Measurements from ENCODE around the gene TMEM270. TPM values are rescaled to one million over a fixed set of nuclear protein-coding genes. Genes with fewer than 3 reads are reported as not detected.

TMEM270 gene
- total and polyA plus RNA-seq, 10 of the 15 experiments (the other 5 are each of a cell fraction or from before 2014, with no cell fraction given), result not detected

DNA sequence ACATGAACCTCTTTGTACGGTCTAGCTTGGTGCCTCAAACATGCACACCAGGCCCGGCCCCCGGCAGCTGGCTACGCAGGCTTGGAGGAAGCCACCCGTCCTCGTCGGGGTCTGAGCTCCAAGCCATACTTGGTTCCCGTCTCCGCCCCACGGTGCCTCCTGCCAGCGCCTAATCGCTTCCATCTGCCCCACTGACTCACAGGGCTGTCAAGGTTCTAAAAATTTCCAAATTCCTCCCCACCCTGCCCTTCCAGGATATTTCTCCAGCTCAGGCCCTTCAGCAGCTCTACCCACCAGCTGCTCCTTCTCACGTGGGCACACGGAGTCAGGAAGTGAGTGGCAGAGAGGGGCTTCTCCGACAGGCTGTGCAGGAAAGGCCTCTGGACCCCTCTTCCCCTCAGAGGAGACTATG, 38.8 kb downstream of the TMEM270 start (continued):
- no peak for TF ChIP-seq YY1 (IDR thresholded peaks at IDR 0.05; ENCODE audit: low read depth, low read length)
- TF ChIP-seq HCFC1 (IDR thresholded peaks at IDR 0.05; ENCODE audit: low read length), result no peak
- no peak for TF ChIP-seq BRCA1 (IDR thresholded peaks at IDR 0.05; ENCODE audit: low read depth, low read length)
- no peak for TF ChIP-seq RBBP5 (conservative IDR thresholded peaks at IDR 0.05)
- TF ChIP-seq ATF2 (IDR thresholded peaks at IDR 0.05; ENCODE audit: low read length), result no peak
- no peak for TF ChIP-seq NFXL1 (IDR thresholded peaks at IDR 0.05; ENCODE audit: borderline replicate concordance)
- no peak for TF ChIP-seq PBX3 (IDR thresholded peaks at IDR 0.05; ENCODE audit: insufficient replicate concordance, low read depth, low read length)
- TF ChIP-seq CBX5 (IDR thresholded peaks at IDR 0.05; ENCODE audit: low read depth), result no peak
- TF ChIP-seq KDM1A (IDR thresholded peaks at IDR 0.05; ENCODE audit: borderline replicate concordance), result no peak
- TF ChIP-seq RCOR1 (conservative IDR thresholded peaks at IDR 0.05; ENCODE audit: low read depth, low read length), result no peak
- TF ChIP-seq, protein P1, sequence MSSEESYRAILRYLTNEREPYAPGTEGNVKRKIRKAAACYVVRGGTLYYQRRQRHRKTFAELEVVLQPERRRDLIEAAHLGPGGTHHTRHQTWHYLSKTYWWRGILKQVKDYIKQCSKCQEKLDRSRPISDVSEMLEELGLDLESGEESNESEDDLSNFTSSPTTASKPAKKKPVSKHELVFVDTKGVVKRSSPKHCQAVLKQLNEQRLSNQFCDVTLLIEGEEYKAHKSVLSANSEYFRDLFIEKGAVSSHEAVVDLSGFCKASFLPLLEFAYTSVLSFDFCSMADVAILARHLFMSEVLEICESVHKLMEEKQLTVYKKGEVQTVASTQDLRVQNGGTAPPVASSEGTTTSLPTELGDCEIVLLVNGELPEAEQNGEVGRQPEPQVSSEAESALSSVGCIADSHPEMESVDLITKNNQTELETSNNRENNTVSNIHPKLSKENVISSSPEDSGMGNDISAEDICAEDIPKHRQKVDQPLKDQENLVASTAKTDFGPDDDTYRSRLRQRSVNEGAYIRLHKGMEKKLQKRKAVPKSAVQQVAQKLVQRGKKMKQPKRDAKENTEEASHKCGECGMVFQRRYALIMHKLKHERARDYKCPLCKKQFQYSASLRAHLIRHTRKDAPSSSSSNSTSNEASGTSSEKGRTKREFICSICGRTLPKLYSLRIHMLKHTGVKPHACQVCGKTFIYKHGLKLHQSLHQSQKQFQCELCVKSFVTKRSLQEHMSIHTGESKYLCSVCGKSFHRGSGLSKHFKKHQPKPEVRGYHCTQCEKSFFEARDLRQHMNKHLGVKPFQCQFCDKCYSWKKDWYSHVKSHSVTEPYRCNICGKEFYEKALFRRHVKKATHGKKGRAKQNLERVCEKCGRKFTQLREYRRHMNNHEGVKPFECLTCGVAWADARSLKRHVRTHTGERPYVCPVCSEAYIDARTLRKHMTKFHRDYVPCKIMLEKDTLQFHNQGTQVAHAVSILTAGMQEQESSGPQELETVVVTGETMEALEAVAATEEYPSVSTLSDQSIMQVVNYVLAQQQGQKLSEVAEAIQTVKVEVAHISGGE (CRISPR knock-in tag; IDR thresholded peaks at IDR 0.05), result no peak
- TF ChIP-seq GATAD2B (conservative IDR thresholded peaks at IDR 0.05; ENCODE audit: low read depth), result no peak
